ENCODE data around the gene FREM2. TPM values are rescaled to one million over a fixed set of nuclear protein-coding genes. Genes with fewer than 3 reads are reported as not detected.

FREM2 gene
- total RNA-seq, 4 donors from 2014 or later, result under 0.01 to 34.3 (median 2.5) TPM

- no peak for DNase-seq
- H3K27me3 ChIP-seq, result no peaks in the 10 kb centered on the region
- H3K4me1 ChIP-seq, result no peaks in the 10 kb centered on the region
- intact Hi-C loops (cut with DNase I; ENCODE audit: low total_unique reads), result no loop called here
- H3K27ac ChIP-seq, result no peak overlapping the region
- no peaks in the 10 kb centered on the region for H3K36me3 ChIP-seq
- TF ChIP-seq POLR2A (IDR thresholded peaks at IDR 0.05), result no peak
- no peak for TF ChIP-seq CTCF (IDR thresholded peaks at IDR 0.05)
- H3K4me3 ChIP-seq, result no peak overlapping the region
- no peaks in the 10 kb centered on the region for H3K9me3 ChIP-seq
Measured at GRCh38 chr13:38856065-38856464, 169.2 kb downstream of the FREM2 start.

GRCh38 chr13:38862443-38862842 is 175.6 kb downstream of the FREM2 start:
- Histone ChIP-seq H3K36me3 (no peaks in the 10 kb centered on the region), H3K4me3 (no peak overlapping the region), H3K9me3 (no peaks in the 10 kb centered on the region), H3K27me3 (no peaks in the 10 kb centered on the region), H3K27ac (no peak overlapping the region), H3K4me1 (no peaks in the 10 kb centered on the region)
- TF ChIP-seq CTCF (IDR thresholded peaks at IDR 0.05) (no peak), POLR2A (IDR thresholded peaks at IDR 0.05) (no peak)
- intact Hi-C loops (cut with DNase I; ENCODE audit: low total_unique reads), result no loop called here
- DNase-seq, result no peak

- no peaks in the 10 kb centered on the region for H3K36me3 ChIP-seq
- no peaks in the 10 kb centered on the region for H3K4me1 ChIP-seq
- TF ChIP-seq POLR2A (IDR thresholded peaks at IDR 0.05), result no peak
- intact Hi-C loops (cut with DNase I; ENCODE audit: low total_unique reads), result no loop called here
- H3K9me3 ChIP-seq, result no peaks in the 10 kb centered on the region
- H3K27me3 ChIP-seq, result no peaks in the 10 kb centered on the region
- DNase-seq, result no peak
- no peak overlapping the region for H3K4me3 ChIP-seq
- no peak overlapping the region for H3K27ac ChIP-seq
Measured at GRCh38 chr13:38863536-38863935, 176.7 kb downstream of the FREM2 start.

GRCh38 chr13:38866649-38867048 is 179.8 kb downstream of the FREM2 start:
- no peak for TF ChIP-seq POLR2A (IDR thresholded peaks at IDR 0.05)
- TF ChIP-seq CTCF (IDR thresholded peaks at IDR 0.05), result no peak
- no peaks in the 10 kb centered on the region for H3K4me1 ChIP-seq
- no peak for DNase-seq

GRCh38 chr13:38868399-38868798 is 181.5 kb downstream of the FREM2 start:
- no peaks in the 10 kb centered on the region for H3K4me1 ChIP-seq
- no peak overlapping the region for H3K4me3 ChIP-seq
- H3K27ac ChIP-seq, result no peak overlapping the region
- no peaks in the 10 kb centered on the region for H3K27me3 ChIP-seq
- DNase-seq, result no peak
- H3K36me3 ChIP-seq, result no peaks in the 10 kb centered on the region
- no peak for TF ChIP-seq POLR2A (IDR thresholded peaks at IDR 0.05)
- TF ChIP-seq CTCF (IDR thresholded peaks at IDR 0.05), result no peak
- intact Hi-C loops (cut with DNase I; ENCODE audit: low total_unique reads), result no loop called here
- no peaks in the 10 kb centered on the region for H3K9me3 ChIP-seq

More at GRCh38 chr13:38866649-38867048, 179.8 kb downstream of the FREM2 start:
- intact Hi-C loops (cut with DNase I; ENCODE audit: low total_unique reads), result no loop called here
- no peaks in the 10 kb centered on the region for H3K9me3 ChIP-seq
- no peaks in the 10 kb centered on the region for H3K27me3 ChIP-seq
- H3K4me3 ChIP-seq, result no peak overlapping the region
- H3K36me3 ChIP-seq, result no peaks in the 10 kb centered on the region
- H3K27ac ChIP-seq, result no peak overlapping the region

GRCh38 chr13:38868870-38869269 is 182.0 kb downstream of the FREM2 start:
- no peak for DNase-seq
- no peaks in the 10 kb centered on the region for H3K27me3 ChIP-seq
- H3K36me3 ChIP-seq, result no peaks in the 10 kb centered on the region
- no peaks in the 10 kb centered on the region for H3K4me1 ChIP-seq
- H3K4me3 ChIP-seq, result no peak overlapping the region
- TF ChIP-seq CTCF (IDR thresholded peaks at IDR 0.05) (no peak), POLR2A (IDR thresholded peaks at IDR 0.05) (no peak)
- no peaks in the 10 kb centered on the region for H3K9me3 ChIP-seq
- no peak overlapping the region for H3K27ac ChIP-seq
- intact Hi-C loops (cut with DNase I; ENCODE audit: low total_unique reads), result no loop called here
